HG03045 (cell line): ENCODE results near the gene RNH1.
A peak's percentile ranks its signal among the peaks of the same experiment; 100 is the strongest.

Experiments
- ATAC-seq: cut with Tn5 transposase; IDR thresholded peaks from one replicate; pipeline ENCODE4 v1.9.1; 2021; ENCODE audit warnings: mild to moderate bottlenecking, moderate library complexity; ENCODE audit not compliant: unreplicated experiment

RNH1 gene

DNA sequence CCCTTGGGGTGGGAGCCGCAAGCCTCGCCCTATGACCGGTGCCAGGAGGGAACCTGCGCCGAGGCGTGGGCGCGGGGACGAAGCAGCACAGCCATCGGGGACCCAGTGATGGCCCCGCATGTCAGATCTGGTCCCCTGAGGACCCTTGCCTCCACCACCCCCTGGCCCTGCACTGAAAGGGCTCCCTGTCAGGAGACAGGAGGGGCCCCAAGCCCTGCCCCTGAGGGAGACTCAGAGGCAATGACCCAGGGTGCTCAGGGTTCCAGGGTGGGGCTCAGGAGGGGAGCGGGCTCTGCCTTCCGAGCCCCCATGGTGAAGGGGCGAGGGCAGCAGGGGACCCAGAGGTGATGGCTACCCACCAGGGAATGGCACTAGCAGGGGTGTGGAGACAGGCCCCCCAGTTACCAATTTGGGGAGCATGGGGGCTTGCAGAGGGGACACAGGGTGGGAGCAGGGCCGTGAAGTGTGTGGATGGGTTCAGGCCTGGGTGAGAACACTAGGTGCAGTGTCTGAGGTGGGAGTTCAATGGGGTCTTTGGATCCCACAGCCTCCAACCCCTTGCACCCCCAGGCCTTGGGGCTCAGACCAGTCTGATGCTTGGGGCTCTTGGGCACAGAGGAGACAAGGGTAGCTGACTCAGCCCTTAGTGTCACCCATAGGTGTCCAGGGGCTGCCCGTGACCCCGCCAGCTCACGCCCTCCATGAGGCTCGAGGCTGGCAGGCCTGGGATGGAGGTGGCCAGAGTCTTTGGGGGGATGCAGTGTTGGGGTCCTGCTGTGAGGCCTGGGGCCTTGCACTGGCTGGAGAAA lies 30.8 kb upstream of the RNH1 start:
- no peak for ATAC-seq

DNA sequence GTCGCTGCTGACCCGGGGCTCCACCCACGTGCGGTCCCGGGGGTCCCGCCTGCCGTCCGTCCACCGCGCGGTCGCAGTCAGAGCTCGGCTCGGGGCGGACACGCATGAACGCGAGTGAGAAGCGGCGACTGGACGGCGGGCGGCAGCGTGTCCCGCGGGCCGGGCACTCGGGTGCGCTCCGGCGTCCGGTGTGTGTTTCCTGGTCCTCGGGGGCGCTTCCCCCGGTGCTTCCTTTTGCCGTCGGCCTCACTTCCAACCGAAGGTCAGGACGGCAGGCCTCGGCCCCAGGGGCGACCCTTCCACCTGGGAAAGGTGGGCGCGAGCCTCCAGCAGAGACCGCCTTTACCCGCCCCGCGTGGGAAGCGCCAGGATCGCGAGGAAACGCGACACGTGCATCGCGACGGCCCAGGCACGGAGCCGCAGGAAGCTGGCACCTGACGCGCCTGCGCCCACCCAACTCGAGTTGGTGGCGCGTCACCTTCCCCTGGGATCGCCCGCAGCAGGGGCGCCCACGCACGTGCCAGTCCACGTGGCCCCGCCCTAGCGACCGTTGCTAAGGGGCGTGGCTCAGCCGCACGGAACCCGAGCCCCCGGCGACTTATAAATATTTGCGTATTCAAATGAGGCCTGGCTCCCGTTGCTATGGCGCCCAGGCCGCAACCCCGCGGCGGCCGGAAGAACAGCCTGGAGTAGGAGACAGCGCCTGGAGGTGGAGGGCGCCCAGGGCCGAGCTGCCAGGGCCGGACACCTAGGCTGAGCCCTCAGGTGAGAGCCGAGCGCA lies 30.0 kb upstream of the RNH1 start, which contains the start of gene LRRC56:
TSS of gene LRRC56 (plus strand) at position 687 of the 781 bp plus-strand sequence. CDS start 3,158 bp downstream, outside the sequence.
- peak; percentile 44 for ATAC-seq

DNA sequence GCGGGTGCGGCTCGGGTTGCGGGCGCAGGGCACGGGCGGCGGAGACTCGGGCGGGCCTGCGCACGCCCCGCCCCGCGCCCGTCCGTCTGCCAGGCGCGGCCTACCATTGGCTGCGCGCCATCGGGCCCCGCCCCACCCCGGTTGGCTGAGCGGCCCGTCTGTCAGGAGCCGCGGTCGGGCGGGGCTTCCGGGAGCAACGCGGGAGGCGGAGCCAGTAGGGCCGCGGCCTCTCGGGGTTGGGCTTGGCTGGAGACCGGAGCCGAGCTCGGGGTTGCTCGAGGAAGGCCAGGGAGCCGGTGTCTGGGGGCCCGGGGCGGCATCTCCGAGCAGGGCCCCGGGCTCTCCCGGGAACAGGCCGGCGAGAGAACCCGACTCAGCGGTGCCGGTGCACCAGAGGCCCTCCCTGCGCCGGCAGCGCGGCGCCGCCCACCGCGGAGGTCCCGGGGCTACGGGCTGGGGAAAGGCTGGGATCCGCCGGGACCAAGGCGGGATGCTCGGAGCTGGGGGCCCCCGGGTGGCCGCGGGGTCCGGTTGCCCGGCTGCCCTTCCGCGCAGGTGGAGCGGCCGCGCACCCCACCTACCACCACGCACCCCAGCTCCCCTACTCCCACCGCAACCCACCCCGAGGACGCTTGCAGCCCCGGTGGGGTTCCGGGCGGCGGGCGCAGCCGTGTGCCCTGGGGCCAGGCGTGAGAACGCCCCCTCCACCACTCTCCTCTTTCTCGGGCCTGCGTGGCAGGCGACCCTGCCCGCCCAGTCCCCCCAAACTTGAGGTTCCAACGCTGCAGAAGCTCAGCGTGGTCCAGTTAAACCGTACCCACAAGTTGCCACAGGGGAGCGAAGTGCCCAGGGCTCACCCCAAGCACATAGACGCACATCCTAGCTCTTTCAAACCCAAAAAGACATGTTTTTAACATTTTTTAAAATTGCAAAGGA lies 28.7 kb upstream of the RNH1 start, which contains the start of gene HRAS:
TSS of gene HRAS (minus strand) at position 58 of the 936 bp plus-strand sequence.
- ATAC-seq: peak; percentile 66

DNA sequence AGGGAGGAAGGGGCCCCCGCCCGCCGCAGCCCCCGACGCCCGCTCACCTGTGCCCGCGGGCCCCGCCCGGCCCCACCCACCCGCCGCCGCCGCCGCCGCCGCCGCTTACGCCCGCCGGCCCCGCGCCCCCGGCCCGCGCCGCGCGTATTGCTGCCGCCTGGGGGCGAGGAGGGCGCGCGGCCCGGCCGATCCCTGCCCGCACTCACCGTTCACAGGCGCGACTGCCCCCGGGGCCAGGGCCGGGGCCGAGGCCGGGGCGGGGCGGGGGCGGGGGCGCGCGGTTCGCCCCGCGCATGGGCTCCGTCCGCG lies 28.1 kb upstream of the RNH1 start:
- peak; percentile 11 for ATAC-seq

DNA sequence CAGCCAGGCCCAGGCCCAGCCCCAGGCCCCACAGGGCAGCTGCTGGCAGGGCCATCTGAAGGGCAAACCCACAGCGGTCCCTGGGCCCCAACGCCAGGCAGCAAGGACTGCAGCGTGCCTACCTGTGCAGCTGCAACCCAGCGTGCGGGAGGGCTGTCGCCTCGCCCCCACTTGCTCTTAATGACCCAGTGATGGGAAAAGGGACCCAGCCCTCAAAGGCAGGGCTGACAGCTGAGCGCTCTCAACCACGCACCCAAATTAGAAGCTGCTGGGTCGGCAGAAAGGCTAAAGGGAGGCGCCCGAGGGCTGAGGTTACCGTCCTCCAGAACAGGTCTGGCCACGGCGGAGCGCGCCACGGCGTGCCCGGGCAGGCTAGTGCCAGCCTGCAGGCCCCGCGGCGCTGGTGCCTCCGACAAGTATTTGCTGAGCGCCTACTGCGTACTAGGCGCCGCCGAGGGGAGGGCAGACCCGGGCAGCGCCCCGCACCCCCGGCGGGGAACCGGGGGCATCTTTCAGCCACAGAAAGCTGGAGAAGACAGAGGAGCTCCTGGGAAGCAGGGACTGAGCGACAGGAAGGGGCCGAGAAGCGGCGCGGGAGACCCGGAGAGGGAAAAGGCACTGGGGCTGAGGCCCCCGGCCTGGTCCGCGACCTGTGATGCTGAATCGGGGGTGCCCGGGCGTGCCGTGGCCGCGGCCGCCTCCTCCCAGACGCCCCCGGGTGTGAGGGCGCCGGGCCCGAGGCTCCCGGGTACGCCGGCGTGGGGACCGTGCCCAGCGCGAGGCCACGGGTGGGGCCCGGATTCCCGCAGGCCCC lies 27.6 kb upstream of the RNH1 start:
- no peak for ATAC-seq

DNA sequence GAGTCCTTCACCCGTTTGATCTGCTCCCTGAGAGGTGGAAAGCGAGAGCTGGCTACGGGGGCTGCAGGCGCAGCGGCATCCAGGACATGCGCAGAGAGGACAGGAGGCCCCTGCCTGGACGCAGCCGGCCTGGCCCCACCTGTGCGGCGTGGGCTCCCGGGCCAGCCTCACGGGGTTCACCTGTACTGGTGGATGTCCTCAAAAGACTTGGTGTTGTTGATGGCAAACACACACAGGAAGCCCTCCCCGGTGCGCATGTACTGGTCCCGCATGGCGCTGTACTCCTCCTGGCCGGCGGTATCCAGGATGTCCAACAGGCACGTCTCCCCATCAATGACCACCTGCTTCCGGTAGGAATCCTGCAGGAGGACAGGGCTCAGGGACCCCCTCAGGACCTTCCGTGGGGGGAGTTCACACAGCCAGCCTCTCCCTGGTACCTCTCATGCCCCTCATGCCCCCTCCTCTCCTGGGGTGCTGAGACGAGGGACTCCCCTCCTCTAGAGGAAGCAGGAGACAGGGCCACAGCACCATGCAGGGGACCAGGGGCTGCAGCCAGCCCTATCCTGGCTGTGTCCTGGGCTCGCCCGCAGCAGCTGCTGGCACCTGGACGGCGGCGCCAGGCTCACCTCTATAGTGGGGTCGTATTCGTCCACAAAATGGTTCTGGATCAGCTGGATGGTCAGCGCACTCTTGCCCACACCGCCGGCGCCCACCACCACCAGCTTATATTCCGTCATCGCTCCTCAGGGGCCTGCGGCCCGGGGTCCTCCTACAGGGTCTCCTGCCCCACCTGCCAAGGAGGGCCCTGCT lies 26.7 kb upstream of the RNH1 start:
- no peak for ATAC-seq

DNA sequence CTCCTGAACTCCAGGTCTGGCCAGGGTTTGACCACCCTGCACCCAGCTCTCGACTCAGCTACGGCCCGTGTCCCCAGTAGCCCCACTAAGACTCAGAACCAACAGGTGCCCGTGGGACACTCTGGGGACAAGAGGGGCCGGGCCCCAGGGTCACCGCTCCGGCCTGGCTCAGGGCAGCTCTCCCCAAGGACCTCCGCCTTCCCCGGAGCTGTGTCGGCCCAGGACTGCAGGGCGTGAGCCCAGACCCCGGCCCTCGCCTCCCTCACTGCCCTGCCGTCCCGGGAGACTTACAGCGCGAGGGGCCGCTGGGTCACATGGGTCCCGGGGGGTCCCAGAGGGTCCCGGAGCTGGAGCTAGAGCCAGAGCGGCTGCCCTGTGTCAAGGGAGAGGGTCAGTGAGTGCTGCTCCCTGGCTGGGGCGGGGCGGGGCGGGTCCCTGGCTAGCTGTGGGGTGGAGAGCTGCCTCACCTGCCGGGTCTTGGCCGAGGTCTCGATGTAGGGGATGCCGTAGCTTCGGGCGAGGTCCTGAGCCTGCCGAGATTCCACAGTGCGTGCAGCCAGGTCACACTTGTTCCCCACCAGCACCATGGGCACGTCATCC lies 26.0 kb upstream of the RNH1 start:
- no peak for ATAC-seq

DNA sequence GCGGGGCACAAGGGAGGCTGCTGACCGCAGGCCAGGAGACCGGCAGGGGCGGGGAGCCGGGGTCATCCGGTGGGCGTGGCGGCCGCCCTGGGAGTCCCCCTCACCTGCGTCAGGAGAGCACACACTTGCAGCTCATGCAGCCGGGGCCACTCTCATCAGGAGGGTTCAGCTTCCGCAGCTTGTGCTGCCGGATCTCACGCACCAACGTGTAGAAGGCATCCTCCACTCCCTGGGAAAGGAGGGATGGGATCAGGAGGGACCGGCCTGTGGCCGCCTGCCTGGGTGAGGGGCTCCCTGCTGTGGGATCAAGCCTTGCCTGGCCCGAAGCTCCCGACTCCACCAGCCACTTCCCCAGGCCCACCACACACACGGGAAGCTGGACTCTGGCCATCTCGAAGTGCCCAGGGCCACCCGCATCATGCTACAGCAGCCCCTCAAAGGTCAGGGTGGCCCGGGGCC lies 25.5 kb upstream of the RNH1 start:
- ATAC-seq: no peak

DNA sequence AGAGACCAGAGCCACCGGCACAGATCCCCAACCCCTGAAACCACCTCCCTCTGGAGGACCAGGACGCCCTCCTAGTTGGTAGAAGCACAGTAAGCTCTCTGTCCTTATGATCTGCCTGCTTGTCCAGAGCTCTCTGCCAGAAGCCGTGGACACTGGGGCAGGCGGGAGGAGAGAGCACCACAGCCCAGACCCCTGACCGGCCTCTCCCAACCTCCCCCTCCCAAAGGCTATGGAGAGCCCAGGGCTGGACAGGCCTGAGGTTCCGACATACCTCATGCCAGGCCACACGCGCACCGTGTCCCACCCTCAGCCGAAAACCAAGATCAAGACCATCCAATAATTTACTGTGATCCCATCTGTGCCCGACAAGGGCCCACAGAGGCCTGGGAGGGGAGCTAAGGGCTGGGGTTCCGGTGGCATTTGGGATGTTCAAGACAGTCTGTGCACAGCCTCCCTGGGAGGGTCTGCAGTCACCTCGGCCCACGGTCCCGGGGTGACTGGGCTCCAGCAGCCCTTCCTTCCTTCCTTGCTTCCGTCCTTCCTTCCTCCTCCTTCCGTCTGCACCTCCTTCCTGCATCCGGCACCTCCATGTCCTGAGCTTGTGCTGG lies 25.0 kb upstream of the RNH1 start:
- no peak for ATAC-seq

DNA sequence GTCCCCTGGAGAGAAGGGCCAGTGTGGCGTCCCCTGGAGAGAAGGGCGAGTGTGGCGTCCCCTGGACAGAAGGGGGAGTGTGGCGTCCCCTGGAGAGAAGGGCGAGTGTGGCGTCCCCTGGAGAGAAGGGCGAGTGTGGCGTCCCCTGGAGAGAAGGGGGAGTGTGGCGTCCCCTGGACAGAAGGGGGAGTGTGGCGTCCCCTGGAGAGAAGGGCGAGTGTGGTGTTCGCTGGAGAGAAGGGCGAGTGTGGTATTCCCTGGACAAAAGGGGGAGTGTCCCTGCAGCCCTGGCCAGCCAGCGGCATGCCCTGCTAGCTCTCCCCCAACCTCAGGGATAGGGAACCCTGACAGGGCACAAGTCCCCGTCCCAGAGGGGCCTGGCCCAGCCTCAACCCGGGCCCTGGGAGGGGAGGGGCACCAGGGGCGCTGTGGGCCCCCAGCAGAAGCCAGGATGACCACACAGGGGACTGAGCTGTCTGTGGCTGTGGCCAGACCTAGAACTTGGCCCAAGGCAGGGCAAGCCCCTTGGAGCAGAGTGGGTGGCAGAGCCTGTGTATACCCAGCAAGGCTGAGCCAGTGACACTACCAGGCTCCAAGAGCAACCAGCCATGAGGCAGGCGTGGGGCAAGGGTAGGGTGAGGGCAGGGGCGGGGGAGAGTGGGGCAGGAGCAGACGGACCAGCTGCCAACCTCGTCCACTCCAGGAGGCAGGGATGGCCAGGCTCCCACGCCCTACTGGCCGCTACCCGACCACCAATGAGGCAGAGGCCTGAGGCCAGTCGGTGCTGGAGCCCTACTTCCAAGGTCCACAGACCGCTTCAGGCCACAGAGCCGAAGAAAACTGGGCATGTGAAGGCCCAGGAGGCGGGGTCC lies 24.2 kb upstream of the RNH1 start:
- no peak for ATAC-seq

DNA sequence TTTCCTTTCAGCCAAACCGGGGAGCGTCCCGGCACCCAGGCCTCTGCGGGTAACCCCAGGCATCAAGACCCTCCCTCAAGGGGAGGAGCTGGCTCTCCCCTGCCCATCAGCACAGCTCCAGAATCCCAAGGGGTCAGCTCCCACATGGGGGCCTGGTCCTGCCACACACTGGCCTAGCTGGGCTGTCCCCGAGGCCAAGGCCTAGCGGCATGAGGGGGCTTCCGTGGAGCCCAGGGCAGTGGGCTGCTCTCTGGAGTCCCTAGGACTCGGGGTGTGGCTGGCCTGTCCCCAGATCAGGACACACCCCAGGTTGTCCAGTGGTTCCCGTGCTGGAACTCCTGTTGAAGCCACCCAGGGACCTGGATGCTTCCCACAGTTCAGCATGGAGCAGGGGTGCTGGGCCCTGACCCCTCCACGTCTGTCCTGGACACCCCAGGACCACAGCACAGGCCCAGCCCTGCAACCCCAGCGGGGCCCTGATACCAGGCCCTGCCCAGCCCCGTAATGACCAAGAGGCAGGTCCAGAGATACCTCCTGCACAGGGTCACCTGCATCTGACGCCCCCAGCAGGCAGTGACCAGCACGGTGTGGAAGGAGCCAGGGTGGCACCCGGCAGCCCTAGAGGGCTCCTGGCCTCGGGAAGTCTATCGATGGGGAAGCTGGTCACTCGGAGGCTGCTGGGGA lies 22.8 kb upstream of the RNH1 start:
- no peak for ATAC-seq

DNA sequence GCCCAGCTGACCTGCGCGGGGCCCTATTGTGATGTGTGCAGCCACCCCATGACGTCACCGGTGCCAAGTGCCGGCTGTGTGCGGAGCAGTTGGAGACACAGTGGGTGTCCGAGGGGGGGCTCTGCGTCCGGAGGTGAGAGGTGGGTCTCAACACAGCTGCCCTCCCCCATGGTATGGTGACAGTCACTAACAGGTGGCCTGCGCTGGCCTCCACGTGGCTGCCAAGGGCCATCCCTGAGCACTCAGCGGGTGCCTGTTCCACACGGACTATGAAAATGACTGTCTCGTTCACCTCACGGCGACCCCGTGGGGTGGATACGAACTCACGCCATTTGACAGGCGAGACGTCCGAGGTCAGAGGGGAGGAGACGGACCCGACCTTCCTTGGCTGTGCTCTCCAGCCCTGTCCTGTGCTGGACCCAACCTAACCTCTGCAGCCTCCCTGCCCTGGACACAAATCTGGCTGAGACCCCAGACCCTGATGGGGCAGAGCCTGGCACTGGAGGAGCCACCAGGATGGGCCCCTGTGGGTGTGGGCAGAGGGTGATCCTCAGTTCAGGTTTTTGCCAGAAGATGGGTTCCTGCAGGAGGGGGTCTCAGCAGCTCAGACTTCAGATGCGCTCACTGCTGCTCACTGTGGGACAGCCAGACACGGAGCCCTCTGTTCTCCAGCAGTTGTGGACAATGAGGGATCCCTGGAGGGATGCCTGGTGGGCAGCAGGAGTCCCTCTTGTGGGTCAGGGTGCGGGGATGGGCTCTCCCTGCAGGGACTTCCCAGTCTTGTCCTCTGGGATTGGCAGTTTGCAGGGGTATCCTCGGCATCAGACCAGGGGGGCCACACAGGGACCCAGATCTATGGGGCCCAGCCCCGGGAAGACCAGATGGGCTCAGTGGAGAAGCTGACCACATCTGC lies 22.0 kb upstream of the RNH1 start:
- no peak for ATAC-seq

DNA sequence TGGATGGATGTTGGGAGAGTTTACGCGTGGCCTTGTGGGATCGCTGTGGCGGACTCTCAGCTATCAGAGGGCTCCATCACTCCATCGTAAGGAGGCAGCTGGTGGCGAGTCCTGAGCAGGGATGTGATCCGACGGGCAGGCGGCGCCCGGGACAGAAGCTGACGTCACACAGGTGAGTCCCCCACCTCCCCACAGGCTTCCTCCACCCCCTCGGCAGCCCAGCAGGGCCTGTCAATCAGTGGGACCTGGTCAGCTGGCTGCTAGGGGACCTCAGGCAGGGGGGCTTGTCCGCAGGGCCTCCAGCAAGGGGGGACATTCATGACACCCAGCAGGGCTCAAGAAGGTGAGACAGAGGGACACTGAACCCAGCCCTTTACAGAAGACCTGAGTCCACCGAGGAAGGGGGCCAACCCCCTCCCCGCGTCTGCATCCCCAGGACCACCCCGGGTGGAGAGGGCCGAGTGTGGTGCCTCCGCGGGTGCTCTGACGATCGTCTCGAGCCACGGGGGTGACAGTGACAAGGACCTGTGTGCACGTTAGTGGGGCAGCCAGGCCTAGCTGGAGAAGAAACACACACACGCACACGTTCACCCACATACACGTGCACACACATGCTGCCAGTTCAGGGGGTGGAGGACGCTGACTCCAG lies 21.2 kb upstream of the RNH1 start:
- ATAC-seq: no peak

DNA sequence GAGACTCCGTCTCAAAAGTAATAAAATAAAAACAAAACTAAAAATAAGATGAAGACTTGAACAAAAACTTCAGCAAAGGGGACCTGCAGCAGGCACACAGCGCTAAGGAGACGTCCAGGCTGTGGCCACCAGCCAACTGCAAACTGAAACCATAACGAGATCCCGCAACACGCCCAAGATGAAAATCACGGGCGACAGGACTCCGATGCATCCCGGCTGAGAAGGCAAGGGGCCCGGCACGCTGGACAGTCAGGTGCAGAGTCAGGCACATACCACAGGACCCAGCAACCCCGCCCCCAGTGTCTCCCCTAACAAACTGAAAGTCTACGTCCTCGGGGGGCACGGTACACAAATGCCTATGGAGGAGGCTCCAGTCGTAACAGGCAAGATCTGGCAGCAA lies 19.1 kb upstream of the RNH1 start:
- no peak for ATAC-seq

DNA sequence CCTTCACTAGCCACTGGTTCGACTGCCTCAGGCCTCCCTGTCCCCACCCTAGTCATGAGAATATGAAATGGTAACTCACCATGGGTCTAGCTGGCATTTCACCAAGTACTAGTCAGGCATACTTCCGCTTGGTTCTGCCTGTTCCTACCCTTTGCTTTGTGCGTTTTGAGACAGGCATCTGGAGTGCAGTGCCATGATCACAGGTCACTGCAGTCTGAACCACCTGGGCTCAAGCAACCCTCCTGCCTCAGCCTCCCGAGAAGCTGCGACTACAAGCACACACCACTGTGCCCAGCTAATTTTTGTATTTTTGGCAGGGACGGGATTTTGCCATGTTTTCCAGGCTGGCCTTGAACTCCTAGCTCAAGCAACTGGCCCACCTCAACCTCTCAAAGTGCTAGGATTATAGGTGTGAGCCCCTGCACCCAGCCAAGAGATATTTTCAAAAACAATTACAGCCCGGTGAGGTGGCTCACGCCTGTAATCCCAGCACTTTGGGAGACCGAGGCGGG lies 14.2 kb upstream of the RNH1 start:
- no peak for ATAC-seq
